HG03354 (cell line): ENCODE measurements around the gene EPC2.
"Not testable (repeated sequence)": the region's sequence is repeated elsewhere in the genome, so short reads cannot be mapped to it uniquely, and the experiment has no call there.

ENCODE experiments used
- ATAC-seq: cut with Tn5 transposase; IDR thresholded peaks from one replicate; pipeline ENCODE4 v1.9.1; 2021; ENCODE audit warnings: mild to moderate bottlenecking; ENCODE audit not compliant: unreplicated experiment, poor library complexity, severe bottlenecking

EPC2 gene

GRCh38 chr2:148670773-148671172 is 26.2 kb downstream of the EPC2 start:
- ATAC-seq: no peak

DNA sequence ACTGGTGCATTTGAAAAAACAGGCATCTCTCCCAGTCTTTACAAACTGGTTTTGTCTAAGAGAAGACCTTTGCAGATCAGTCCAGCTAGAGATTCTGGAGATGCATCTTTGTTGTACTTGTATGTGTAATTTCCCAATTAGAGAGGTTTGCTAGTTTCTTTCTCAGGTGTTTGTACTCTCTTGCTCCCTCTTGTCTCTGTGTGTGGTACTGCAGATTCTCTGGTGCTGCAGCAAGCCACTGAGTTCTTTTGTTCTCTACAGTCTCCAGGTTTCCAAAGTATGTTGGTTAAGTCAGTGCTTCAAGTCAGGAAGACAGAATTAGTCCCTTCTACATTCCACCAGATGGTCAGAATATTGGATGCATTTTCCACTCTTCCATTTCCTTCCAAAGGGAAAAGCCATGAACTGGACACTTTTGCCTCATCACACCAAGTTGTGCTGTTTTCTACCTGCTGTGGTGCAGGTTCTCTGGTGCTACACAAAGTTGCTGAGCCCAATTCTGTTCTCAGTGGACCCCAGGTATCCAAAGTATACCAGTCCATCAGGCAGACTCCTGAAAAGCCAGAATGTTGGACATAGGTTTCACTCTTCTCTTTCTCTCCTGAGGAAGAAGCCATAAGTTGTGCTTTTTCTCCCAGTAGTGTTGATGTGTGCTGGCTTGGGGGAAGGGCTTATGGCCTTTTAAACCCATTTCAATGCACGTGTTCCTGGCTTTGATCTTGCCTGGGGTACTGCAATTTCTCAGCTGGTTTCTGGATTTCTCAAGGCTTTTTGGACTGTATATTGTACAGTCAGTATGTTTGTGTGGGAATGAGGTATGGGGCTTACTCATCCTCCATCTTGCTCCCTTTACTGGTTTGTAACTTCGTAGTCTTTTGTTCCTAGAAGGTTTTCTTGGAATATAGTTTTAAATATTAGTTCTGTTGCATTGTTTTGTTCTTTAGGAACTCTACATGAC is 29.8 kb downstream of the EPC2 start:
- ATAC-seq: peak; percentile 80

DNA sequence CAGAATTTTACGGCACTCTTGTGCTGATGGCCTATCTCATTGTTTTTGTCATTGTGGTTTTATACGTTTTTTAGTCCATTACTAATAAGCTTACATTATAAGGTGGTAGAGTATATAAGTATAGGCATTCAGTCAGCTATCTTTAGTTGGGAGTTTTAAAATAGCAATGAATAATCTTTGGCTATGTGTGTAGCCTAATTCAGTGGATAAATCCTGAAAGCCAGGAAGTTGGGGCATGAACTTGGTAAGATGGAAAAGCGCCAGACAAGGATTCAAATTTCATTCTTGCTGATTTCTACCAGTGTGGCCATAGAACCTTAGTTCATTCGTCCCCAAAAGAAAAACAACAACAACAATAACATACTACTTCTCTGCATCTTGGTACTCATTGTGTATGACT is 31.2 kb downstream of the EPC2 start:
- ATAC-seq: no peak

- ATAC-seq: not testable (repeated sequence)
Measured at GRCh38 chr2:148678302-148679179, 34.0 kb downstream of the EPC2 start.

DNA sequence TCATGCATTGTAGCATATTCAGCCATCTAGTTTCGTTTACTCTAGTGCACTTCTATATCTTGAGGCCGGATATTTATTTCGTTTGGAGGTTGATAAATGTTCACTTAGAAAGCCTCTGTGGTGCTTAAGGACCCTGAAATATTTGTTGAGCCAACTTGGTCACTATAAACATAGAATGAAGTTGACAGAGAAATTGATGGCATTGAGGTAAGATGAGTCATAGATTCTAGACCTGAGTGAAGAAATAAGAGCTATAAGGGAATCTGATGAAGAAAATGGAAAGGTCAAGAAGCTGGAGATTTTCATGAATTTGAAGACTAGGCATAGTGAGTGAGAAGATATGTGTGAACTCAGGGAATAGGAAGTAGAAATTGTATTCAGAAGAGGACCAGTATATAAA is 35.9 kb downstream of the EPC2 start:
- no peak for ATAC-seq

GRCh38 chr2:148681443-148681842 is 36.9 kb downstream of the EPC2 start:
- no peak for ATAC-seq

GRCh38 chr2:148681862-148682261 is 37.3 kb downstream of the EPC2 start:
- ATAC-seq: not testable (repeated sequence)

GRCh38 chr2:148684507-148684906 is 40.0 kb downstream of the EPC2 start:
- ATAC-seq: no peak

DNA sequence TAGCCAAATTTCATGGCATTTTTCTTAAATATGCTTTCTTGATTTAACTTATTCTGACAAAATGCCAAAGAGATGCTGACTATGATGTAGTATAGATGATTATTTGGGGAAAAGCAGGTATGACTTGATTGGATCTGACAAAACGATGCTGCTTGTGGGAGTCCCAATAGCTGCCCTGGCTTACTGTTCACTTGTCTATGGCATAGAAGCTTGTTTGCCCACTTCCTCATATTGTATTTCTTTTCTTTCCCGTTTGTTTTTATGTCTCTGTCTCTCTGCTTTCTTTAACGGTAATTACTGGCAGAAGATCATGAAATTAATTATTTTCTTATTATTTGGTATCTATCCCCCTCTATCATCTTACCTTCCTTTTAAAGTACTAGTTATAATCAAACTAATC is 43.0 kb downstream of the EPC2 start:
- no peak for ATAC-seq

DNA sequence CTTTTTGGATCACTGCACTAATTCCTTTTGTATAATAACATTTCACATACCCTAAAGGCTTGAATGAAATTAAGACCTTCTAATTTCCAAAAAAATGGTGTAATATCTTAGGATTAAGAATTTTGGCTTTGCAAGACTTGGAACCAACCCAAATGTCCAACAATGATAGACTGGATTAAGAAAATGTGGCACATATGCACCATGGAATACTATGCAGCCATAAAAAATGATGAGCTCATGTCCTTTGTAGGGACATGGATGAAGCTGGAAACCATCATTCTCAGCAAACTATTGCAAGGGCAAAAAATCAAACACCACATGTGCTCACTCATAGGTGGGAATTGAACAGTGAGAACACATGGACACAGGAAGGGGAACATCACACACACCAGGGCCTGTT is 43.5 kb downstream of the EPC2 start:
- not testable (repeated sequence) for ATAC-seq

DNA sequence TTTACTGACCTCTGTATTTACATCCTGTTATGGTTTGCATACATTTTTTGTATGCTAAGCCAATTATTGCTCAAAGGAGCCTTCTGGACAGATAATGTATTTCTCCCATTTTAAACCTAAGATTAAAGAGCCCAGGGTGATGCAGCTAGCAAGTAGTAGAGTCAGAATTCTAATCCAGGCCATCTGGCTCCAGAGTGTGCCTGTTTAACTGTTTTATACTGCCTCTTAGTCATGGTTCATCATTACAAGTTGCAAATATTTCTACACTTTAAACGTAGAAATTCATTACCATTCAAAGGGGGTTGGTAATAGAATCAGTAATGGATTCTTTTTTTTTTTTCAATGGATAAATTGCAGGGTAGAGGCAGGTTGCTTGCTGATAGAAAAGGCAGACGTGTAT is 52.4 kb downstream of the EPC2 start:
- ATAC-seq: no peak

DNA sequence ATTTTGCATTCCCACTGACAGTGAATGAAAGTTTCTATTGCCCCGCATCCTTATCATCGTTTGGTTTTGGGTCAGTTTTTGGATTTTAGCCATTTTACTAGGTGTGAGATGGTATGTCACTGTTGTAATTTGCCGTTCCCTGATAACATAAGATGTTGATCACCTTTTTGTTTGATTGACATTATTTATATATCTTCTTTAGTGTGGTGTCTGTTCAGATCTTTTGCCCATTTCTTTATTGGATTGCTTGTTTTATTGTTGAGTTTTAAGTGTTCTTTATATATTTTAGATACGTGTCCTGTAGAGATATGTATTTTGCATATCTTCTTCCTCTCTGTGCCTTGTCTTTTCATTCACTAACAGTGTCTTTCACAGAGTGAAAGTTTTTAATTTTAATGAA is 55.3 kb downstream of the EPC2 start:
- no peak for ATAC-seq

DNA sequence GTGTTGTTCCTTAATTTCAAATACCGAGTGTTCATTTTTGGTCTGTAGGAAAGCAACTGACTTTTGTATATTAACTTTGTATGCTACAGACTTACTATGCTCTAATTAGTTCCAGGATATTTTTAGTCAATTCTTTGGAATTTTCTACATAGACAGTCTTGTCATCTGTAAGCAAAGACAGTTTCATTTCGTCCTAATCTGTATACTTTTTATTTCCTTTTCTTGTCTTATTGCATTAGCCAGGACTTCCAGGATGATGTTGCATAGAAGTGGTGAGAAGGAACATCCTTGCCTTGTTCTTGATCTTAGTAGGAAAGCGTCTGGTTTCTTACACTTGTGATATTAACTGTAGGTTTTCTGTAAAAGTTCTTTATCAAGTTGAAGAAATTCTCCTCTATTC is 56.5 kb downstream of the EPC2 start:
- ATAC-seq: no peak

- ATAC-seq: no peak
Measured at GRCh38 chr2:148701877-148702276, 57.3 kb downstream of the EPC2 start.

GRCh38 chr2:148702475-148702874 is 57.9 kb downstream of the EPC2 start:
- no peak for ATAC-seq

GRCh38 chr2:148704247-148704646 is 59.7 kb downstream of the EPC2 start:
- ATAC-seq: no peak

GRCh38 chr2:148716378-148716920 is 71.9 kb downstream of the EPC2 start:
- ATAC-seq: no peak

DNA sequence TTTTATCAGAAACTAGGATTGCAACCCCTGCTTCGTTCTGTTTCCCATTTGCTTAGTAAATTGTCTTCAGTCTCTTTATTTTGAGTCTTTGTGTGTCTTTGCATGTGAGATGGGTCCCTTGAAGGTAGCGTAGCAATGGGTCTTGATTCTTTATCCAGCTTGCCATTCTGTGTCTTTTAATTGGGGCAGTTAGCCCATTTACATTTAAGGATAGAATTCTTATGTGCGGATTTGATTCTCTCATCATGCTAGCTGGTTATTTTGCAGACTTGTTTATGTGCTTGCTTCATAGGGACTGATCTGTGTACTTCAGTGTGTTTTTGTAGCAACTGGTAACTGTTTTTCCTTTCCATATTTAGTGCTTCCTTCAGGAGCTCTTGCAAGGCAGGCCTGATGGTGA is 73.5 kb downstream of the EPC2 start:
- ATAC-seq: no peak

DNA sequence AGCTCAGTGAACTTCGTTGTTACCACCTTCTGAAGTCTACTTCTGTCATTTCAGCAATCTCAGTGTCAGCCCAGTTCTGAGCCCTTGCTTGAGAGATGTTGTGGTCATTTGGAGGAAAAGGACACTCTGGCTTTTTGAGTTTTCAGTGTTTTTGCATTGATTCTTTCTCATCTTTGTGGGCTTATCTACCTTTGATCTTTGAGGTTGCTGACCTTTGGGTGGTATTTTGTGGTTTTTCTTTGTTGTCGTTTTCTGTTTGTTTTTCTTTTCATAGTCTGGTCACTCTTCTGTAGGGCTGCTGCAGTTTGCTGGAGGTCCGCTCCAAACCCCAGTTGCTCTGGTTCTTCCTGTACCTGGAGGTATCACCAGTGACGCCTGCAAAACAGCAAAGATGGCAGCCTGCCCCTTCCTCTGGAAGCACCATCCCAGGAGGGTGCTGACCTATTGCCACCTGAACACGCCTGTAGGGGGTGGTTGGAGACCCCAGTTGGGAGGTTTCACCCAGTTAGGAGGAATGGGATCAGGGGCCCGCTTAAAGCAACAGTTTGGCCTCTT is 74.7 kb downstream of the EPC2 start:
- no peak for ATAC-seq

DNA sequence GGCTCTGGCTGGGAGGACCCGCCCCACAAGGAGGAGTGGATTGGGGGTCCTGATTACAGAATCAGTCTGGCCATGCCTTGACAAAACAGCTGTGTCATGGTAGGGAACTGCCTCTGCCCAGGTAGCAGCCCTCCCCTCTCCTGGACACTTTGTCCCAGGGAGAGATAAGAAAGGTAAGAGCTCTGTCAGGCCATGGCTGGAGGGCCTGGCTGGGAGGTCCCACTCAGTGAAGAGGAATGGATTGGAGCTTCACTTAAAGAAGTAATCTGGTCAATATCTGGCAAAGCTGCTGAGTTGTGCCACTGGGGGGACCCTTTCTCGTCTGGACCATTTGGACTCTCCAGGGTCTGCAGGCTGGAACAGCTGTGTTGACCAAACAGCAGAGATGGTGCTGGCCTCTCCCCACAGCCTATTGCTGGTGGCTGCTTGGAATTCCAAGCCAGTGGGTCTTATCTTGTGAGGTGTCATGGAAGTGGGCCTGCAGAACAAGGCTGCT is 75.4 kb downstream of the EPC2 start:
- ATAC-seq: no peak
